RPMI8226 (cell line): ENCODE results near the gene HRK.

ENCODE experiments used
- DNase-seq: peaks from one replicate; pipeline ENCODE4 v3.0.0-alpha.2; 2015

The HRK gene

DNA sequence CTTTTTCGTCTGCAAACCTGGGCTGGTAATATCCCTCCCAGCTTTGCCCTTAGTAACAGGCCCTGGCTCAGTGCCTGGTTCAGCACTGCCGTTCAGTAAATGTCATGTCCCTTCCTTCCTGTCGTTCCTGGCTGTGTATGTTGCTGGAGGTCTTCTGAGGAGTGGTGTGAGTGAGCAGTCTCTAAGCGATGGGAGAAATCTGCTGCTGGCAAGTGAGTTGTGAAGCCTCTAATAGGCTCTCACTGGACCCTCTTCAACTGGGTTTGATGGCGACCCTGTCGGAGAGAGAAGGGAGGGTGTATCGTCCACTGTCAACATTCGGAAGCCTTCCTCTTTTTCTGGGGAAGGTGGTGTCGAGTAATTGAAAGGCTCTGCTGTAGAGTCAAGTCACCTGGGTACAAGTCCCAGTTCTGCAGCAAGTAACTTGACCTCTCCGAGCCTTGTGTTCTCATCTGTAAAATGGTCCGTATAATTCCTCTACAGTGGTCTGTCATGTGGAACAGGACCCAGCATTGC, 62.8 kb downstream of the HRK start:
- peak; percentile 65 for DNase-seq

DNA sequence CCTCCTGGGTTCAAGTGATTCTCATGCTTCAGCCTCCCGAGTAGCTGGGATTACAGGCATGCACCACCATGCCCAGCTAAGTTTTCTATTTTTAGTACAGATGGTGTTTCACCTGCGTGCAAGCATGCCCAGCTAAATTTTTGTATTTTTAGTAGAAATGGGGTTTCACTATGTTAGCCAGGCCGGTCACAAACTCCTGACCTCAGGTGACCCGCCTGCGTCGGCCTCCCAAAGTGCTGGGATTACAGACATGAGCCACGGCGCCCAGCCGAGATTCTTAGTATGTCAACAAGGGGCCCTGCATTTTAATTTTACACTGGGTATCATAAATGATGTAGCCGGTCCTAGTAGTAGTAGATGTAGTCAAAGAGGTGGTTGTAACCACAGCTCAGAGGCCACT, 66.5 kb downstream of the HRK start:
- peak; percentile 57 for DNase-seq

DNA sequence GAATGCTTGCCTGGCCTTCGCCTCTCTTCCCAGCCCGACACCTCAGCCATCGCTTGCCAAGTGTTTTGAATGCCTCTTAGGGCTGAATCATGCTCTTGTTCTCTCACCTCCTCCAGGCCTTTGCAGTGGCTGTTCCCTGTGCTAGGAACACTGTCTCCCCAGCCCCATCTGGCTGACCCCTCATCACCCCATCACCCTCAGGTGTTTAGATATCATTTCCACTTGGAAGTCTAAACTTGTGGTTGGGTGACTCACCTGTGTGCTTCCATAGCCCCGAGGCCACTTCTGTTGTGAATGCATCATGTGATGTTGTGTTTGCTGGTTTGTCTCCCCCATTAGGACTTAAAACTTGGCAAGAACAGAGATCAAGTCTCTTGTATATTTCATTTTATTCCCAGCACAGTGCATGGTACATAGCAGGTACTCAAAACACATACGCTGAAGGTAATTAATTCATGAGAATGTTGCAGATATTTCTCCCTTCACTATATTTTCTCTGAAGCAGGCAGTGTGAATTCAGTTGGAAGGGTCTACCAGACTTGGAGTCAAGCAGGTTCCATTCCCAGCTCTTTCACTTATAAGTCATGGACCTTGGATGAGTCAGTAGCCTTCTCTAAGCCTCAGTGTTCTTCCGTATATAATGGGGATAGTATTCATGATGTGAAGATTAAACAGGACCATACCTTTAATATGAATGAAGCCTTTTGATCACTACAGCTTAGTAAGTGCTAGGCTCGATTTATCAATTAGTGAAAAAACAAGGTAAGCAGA, 67.8 kb downstream of the HRK start:
- DNase-seq = peak; percentile 45

DNA sequence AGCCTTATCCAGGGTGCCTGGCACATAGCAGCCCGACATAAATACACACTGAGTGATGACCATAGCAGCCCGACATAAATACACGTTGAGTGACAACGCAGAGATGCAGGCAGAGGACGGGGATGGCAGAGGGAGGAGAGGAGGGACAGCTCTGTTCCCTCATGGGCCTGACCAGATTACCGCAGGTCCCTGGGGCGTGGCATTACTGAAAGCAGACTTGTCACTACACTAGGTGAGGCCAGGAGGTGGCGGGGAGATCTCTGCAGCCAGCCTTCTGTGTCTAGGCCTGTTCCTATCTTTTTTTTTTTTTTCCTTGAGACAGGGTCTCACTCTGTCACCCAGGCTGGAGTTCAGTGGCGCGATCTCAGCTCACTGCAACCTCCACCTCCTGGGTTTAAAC, 69.0 kb downstream of the HRK start:
- no peak for DNase-seq

DNA sequence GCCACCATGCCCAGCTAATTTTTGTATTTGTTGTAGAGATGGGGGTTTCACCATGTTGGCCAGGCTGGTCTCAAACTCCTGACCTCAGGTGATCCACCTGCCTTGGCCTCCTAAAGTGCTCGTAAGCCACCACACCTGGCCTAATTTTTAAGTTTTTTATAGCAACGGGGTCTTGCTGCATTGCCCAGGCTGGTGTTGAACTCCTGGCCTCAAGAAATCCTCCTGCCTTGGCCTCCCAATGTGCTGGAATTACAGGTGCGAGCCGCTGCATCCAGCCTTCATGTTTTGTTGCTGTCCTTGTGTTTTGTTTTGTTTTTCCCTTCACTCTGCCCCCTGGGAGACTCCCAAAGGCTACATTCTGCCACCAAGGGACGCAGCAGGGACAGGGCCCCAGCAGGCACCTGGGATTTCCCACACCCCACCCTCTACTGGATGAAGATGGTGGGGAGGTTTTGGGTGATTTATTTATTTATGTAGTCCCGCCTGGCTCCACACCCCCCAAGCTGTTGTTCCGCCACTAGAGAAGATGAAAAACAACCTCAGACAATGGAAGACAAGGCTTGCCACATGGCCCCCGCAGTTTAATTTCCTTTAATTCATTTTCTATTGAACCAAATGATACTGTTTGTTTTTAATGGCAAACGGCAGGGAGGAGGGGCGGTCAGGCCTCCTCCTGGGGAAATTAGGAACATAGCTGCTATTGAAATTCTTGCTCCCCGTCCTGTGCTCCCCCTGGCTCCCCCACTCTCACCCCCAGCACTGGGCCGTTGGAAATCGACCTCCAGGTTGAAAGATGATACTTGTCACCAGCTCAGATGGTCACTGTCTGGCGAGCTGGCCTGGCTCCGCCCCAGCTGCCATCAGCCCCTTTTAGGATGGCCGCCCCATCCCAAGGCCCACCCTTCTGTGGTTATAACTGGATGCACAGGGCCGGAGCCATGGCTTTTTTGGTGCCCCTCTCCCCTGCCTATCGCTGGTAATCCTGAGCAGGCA, 72.8 kb downstream of the HRK start:
- no peak for DNase-seq

DNA sequence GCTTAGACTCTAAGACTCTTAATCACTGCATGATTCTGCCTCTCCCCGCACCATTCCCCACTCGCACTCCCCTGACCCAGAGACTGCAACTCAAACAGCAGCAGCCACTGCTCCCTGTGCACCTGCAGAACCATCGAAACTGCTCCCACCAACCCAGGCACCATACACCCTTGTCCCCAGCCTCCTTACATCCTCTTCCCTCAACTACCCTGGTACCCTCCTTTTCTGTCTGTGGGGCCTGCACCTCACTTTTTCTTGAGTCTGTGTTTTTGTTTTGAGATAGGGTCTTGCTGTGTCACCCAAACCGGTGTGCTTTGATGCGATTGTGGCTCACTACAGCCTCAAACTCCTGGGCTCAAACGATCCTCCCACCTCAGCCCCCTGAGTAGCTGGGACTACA, 73.7 kb downstream of the HRK start:
- no peak for DNase-seq

DNA sequence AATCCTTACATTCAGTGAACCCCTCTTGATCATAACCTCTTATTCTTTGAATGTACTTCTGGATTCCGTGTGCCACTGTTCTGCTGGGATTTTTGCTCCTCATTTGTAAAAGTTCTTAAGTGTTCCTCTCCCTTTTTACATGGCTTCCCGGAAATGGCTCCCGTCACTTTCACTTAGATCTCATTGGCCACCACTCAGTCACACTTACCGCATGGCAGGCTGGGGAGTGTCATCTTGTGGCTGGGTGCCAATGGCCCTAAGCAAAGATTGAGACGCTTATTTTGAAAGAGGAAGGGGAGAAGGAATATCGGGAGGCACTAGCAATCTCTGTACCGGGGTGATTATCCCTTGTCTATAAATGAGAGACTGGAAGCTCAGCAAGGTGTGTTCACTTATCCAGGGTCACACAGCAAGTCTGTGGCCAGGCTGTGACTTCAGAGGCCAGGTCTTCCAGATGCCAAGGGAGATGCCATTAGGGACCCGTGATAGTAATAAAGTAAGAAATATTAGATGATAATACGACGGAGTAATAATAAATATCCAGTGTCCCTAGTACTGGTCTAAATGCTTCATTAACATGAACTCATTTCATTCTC, 74.3 kb downstream of the HRK start:
- DNase-seq = no peak
